ENCODE results near the gene BPIFB3. TPM values are rescaled to one million over a fixed set of nuclear protein-coding genes. Genes with fewer than 3 reads are reported as not detected.

BPIFB3 gene
- total RNA-seq, 4 donors from 2014 or later: not detected

DNA sequence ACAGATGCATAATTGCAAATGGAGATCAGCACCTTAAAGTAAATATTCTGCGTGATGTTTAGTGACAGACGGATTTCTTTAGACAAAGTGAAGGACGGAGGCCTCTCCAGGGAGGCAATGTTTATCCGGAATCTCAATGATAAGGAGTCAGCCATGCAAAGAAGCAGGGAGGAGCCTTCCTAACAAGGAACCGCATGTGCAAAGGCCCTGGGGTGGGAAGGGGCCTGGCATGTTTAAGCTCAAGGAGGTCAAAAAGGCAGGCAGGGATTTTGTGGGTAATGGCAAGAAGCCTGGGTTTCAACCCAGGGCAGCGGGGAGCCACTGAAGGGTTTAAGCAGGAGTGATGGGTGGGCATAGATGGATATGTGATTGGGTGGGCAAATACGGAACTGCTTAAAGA lies 678 bp downstream of the BPIFB3 start:
- Histone ChIP-seq H3K27ac (no peak overlapping the region), H3K4me3 (no peak overlapping the region), H3K27me3 (no peaks in the 10 kb centered on the region), H3K9me3 (no peaks in the 10 kb centered on the region), H3K4me1 (no peaks in the 10 kb centered on the region), H3K36me3 (no peaks in the 10 kb centered on the region)
- TF ChIP-seq POLR2A (IDR thresholded peaks at IDR 0.05): no peak
- TF ChIP-seq CTCF (IDR thresholded peaks at IDR 0.05): no peak
- intact Hi-C loops (cut with DNase I; ENCODE audit: low total_unique reads): no loop called here
- DNase-seq: no peak

DNA sequence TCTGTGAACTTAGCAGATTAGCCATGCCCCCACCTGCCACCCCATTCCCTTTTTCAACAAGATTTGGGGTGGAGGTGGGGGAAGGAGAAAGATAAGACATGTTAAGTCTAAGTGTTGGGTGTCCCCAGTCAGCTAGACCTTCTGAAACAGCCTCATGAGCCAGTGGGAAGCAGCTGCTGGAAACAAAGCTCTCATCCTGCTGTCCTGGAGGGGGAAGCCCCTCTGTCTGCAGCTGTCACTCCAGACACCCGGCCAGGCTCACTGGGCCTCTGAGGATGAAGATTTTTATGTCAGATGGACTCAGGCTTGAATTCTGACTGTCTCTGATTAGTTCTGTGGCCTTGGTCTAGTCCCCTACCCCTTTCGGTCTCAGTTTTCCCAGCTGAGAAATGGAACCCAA lies 1.1 kb downstream of the BPIFB3 start:
- no peak overlapping the region for H3K4me3 ChIP-seq
- H3K4me1 ChIP-seq: no peaks in the 10 kb centered on the region
- no peaks in the 10 kb centered on the region for H3K9me3 ChIP-seq
- no peaks in the 10 kb centered on the region for H3K36me3 ChIP-seq
- no peaks in the 10 kb centered on the region for H3K27me3 ChIP-seq
- DNase-seq: no peak
- H3K27ac ChIP-seq: no peak overlapping the region
- intact Hi-C loops (cut with DNase I; ENCODE audit: low total_unique reads): no loop called here
- no peak for TF ChIP-seq CTCF (IDR thresholded peaks at IDR 0.05)
- no peak for TF ChIP-seq POLR2A (IDR thresholded peaks at IDR 0.05)

DNA sequence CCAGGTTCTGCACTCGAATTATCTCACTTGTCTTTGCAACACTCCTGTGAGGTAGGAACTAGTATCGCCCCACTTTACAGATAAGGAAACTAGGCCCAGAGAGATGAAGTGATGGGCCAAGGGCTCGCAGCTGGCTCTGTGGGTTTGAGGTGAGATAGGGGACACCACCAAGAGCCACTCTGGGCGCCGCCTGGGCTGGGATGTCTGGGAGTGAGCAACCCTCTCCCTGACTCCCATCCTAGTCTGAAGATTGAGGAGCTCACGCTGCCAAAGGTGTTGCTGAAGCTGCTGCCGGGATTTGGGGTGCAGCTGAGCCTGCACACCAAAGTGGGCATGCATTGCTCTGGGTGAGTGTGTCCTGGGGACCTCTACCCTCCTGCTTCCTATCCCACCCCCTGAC lies 5.4 kb downstream of the BPIFB3 start:
- Histone ChIP-seq H3K36me3 (no peaks in the 10 kb centered on the region), H3K4me3 (no peak overlapping the region), H3K27ac (no peak overlapping the region), H3K27me3 (no peaks in the 10 kb centered on the region), H3K9me3 (no peaks in the 10 kb centered on the region), H3K4me1 (no peaks in the 10 kb centered on the region)
- no peak for DNase-seq
- intact Hi-C loops (cut with DNase I; ENCODE audit: low total_unique reads): no loop called here
- TF ChIP-seq POLR2A (IDR thresholded peaks at IDR 0.05): no peak
- TF ChIP-seq CTCF (IDR thresholded peaks at IDR 0.05): no peak

DNA sequence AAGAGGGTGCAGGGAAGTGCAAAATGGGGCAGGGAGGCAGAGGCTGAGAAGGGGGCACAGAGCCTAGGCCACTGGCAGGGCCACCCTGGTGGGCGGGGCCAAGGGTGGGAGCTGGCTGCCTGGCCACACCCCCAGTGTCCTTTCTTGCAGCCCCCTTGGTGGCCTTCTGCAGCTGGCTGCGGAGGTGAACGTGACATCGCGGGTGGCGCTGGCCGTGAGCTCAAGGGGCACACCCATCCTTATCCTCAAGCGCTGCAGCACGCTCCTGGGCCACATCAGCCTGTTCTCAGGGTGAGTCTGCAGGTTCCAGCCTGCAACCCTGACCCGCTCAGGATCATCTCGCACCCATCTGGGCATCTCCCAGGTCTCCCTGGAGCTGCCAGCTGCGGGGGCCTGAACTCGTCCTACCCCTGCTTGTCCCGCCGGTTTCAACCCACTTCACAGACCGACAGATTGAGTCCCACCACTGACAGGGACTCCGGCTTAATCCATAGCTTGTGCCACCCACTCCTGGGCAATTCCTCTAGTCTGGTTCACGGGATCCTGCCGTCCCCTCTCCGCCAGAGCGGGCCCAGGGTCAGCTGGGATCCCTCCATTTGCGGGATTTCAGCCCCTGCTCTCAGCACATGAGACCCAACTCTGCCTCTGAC lies 6.2 kb downstream of the BPIFB3 start:
- Histone ChIP-seq H3K36me3 (no peaks in the 10 kb centered on the region), H3K27me3 (no peaks in the 10 kb centered on the region), H3K4me1 (no peaks in the 10 kb centered on the region), H3K9me3 (no peaks in the 10 kb centered on the region), H3K4me3 (no peak overlapping the region), H3K27ac (no peak overlapping the region)
- intact Hi-C loops (cut with DNase I; ENCODE audit: low total_unique reads): no loop called here
- DNase-seq: no peak
- no peak for TF ChIP-seq POLR2A (IDR thresholded peaks at IDR 0.05)
- TF ChIP-seq CTCF (IDR thresholded peaks at IDR 0.05): no peak

GRCh38 chr20:33061658-33062028 lies 7.9 kb downstream of the BPIFB3 start:
- Histone ChIP-seq H3K27ac (no peak overlapping the region), H3K9me3 (no peaks in the 10 kb centered on the region), H3K36me3 (no peaks in the 10 kb centered on the region), H3K27me3 (no peaks in the 10 kb centered on the region), H3K4me1 (no peaks in the 10 kb centered on the region), H3K4me3 (no peak overlapping the region)
- TF ChIP-seq CTCF (IDR thresholded peaks at IDR 0.05) (no peak), POLR2A (IDR thresholded peaks at IDR 0.05) (no peak)
- DNase-seq: peak in 1 of 2 donors; percentile 15
- intact Hi-C loops (cut with DNase I; ENCODE audit: low total_unique reads): no loop called here

Measured in uterus (tissue), 4 donors.